HG02623 (cell line): ENCODE measurements around the gene PLEKHG2.

Experiments used
- ATAC-seq: cut with Tn5 transposase; IDR thresholded peaks from one replicate; pipeline ENCODE4 v1.9.1; 2021; ENCODE audit warnings: moderate library complexity; ENCODE audit not compliant: unreplicated experiment

The PLEKHG2 gene

GRCh38 chr19:39406656-39407409, 5.6 kb upstream of the PLEKHG2 start, which contains the start of gene ZFP36:
Gene ZFP36 (plus strand): TSS chr19:39406847. CDS start chr19:39406905, 58 bp downstream.
- no peak for ATAC-seq

GRCh38 chr19:39407410-39407659, 5.1 kb upstream of the PLEKHG2 start:
- no peak for ATAC-seq

DNA sequence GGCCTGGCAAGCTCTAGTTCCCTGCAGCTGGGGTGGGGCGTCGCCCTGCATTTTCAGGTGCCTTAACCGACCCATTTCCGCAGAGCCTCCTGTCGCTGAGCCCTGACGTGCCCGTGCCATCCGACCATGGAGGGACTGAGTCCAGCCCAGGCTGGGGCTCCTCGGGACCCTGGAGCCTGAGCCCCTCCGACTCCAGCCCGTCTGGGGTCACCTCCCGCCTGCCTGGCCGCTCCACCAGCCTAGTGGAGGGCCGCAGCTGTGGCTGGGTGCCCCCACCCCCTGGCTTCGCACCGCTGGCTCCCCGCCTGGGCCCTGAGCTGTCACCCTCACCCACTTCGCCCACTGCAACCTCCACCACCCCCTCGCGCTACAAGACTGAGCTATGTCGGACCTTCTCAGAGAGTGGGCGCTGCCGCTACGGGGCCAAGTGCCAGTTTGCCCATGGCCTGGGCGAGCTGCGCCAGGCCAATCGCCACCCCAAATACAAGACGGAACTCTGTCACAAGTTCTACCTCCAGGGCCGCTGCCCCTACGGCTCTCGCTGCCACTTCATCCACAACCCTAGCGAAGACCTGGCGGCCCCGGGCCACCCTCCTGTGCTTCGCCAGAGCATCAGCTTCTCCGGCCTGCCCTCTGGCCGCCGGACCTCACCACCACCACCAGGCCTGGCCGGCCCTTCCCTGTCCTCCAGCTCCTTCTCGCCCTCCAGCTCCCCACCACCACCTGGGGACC, 4.6 kb upstream of the PLEKHG2 start:
- ATAC-seq = no peak

- ATAC-seq = no peak
These were observed 3.9 kb upstream of the PLEKHG2 start for GRCh38 chr19:39408392-39409207.

DNA sequence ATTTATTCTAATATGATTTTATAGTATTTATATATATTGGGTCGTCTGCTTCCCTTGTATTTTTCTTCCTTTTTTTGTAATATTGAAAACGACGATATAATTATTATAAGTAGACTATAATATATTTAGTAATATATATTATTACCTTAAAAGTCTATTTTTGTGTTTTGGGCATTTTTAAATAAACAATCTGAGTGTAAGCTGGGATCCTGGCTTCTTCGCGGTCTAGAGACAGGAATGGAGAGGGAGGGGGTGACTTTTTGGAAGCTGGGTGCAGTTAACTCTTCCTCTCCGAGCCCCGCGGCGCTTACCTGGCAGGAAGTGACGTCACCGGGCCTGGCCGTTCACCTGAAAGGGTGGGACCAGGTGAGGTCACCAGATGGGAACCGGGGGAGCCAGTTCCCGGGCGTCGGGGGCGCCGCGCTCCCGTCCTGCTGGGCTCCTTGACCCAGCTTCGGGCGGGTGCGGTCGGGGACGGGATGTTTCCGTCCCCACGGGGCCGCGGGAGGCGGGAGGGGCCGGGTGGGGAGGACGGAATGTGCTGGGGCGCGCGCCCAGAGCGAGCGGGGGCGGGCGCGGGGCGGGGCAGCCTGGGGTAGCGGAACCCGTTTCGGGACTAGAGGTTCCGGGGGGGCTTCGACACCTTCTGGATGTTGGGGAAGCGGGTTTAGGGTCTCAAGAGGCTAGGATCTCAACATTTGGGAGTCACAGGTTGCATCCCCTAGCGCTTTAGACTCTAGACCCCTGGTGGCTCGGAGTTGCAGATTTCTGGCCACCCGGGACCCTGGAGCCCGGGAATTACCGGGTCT, 3.1 kb upstream of the PLEKHG2 start:
- no peak for ATAC-seq

DNA sequence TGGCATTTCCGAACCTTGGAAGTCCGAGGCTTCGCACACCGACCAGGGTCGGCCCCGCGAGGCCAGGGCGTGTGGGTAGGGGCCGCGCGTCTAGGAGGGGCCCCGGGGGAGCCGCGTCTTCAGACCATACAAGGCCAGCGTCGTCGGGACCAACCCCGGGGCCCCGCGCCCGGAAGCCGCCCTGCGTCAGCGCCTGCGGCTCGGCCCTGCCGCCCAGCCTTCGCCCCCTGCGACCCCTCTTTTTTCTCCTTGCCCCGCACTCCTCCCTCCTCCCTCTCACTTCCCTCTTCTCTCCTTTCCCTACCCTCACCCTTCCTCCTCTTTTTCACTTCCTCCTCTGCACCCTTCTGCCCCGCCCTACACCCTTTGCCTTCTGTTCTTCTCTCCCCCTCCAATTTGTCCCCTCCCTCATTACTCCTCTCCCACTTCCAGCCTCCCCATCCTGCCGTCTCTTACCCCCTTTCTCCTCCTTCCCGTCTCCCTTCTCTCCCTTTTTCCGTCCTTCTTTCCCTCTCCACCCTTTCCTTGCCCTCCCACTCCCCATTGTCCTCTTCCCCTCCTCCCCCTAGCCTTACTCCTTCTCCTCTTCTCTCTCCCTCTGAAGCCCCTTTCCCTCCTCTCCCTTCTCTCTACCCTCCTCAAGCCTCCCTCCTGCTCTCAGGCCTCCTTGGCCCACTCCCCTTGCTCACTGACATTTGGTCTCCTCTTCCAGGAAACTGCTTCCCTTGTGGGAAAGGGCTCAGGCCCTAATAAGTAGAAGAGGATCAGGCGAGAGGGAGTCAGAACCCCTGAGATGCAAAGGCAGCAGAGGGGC, 2.2 kb upstream of the PLEKHG2 start:
- no peak for ATAC-seq

- ATAC-seq = no peak
These were observed 1.7 kb upstream of the PLEKHG2 start for GRCh38 chr19:39410831-39411080.

- no peak for ATAC-seq
These were observed 1.2 kb upstream of the PLEKHG2 start for GRCh38 chr19:39411081-39411831.

GRCh38 chr19:39411832-39412099, 703 bp upstream of the PLEKHG2 start:
- ATAC-seq = peak; percentile 22

GRCh38 chr19:39412867-39413271, 400 bp downstream of the PLEKHG2 start:
- ATAC-seq = no peak

GRCh38 chr19:39413272-39413910, 922 bp downstream of the PLEKHG2 start:
- ATAC-seq = no peak

DNA sequence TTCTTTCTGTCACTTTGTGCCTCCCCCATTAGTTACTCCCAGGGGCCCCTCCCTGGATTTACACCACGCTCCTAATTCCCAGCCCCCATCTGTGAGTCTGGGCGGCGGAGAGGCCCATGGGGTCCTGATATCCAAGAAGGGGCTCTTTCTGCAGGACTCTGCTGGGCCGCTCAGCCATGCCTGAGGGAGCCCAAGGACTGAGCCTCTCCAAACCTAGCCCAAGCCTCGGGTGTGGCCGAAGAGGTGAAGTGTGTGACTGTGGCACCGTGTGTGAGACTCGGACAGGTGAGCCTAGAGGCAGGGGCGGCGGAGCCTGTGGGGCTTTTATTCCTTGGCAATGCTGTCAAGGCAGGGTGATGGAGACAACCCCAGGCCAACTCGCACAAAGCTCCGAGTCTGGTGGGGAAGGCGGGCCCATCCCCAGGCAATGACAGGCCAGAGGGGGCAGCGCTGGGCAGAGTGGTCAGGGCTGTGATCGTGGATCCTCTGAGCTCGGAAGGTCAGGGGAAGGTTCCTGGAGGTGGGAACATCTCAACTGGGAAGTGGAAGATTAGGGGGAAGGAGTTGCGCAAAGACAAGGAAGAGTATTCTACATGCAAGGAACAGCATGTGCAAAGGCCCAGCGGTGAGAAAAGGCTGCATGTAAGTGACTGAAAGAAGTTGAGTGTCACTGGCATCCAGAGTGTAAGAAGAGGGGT, 1.6 kb downstream of the PLEKHG2 start:
- no peak for ATAC-seq

DNA sequence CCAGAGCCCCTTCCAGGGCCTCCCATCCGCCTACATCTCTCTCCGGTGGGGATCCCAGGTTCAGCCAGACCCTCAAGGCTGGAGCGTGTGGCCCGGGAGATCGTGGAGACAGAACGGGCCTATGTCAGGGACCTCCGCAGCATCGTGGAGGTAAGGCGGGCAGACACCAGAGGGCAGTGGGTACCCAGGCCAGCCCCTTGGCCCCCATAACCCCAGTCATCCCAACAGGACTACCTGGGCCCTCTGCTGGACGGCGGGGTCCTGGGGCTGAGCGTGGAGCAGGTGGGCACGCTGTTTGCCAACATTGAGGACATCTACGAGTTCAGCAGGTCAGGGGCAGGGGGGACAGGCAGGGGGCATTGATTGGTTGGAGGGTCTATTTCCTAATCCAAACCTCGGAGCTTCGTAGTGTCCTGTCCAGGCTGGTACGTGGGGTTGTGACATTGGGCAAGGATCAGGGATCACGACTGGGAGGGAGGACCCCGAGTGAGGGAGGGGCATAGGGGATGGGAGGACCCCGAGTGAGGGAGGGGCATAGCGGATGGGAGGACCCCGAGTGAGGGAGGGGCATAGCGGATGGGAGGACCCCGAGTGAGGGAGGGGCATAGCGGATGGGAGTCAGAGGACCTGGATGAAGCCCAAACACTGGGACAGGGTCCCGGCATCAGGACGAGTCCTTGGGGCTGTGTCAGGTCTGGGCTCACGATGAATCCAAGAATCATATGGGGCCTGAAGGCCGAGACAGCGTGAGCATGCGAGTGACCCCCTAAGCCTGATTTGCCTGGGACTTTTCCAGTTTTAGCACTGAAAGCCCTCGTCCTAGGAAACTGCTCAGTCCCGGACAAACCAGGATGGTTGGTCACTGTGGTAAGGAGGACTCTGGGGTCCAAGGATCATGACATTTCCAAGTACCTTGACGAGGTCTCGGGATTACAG, 2.9 kb downstream of the PLEKHG2 start:
- no peak for ATAC-seq

- no peak for ATAC-seq
These were observed 4.0 kb downstream of the PLEKHG2 start for GRCh38 chr19:39416152-39417120.

GRCh38 chr19:39417463-39418181, 5.2 kb downstream of the PLEKHG2 start:
- no peak for ATAC-seq

GRCh38 chr19:39419003-39419402, 6.5 kb downstream of the PLEKHG2 start:
- ATAC-seq = no peak
